Uterus (tissue), 2 donors: ENCODE results near the gene VIPR2.

Experiments used
- POLR2A ChIP-seq, 2 donors: fragments of 450-650 bp; IDR thresholded peaks; one replicate each; pipeline ENCODE4 v1.6.1; 2016; ENCODE audit warnings: antibody characterized with exemption in 2 of 2, mild to moderate bottlenecking in 1 of 2, moderate library complexity in 1 of 2
- TF ChIP-seq, protein P1 (sequence below), 4 experiments: fragments of 200-600 bp in 2 of 4; fragments of 450-650 bp in 2 of 4; sonication (generic) in 2 of 4; IDR thresholded peaks; one replicate each; pipeline ENCODE4 v1.5.1; 2016 to 2019; ENCODE audit warnings: antibody characterized with exemption in 4 of 4, mild to moderate bottlenecking in 2 of 4, moderate library complexity in 1 of 4

DNA sequence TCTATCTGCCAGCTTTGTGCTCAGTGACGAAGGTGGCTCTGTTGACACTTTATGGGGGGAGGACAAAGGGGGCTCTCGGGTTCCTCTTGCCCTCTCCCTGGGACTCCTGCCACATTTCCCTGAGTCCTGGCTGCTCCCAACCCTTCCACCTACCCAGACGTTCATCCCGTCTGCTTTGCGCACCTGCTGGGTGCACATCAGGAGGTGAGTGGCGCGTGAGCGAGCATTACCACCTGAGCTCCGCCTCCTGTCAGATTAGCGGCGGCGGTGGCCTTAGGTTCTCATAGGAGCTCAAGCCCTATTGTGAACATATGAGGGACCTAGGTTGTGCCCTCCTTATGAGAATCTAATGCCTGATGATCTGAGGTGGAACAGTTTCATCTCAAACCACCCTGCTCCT lies 151.1 kb downstream of the VIPR2 start:
- TF ChIP-seq, protein P1, sequence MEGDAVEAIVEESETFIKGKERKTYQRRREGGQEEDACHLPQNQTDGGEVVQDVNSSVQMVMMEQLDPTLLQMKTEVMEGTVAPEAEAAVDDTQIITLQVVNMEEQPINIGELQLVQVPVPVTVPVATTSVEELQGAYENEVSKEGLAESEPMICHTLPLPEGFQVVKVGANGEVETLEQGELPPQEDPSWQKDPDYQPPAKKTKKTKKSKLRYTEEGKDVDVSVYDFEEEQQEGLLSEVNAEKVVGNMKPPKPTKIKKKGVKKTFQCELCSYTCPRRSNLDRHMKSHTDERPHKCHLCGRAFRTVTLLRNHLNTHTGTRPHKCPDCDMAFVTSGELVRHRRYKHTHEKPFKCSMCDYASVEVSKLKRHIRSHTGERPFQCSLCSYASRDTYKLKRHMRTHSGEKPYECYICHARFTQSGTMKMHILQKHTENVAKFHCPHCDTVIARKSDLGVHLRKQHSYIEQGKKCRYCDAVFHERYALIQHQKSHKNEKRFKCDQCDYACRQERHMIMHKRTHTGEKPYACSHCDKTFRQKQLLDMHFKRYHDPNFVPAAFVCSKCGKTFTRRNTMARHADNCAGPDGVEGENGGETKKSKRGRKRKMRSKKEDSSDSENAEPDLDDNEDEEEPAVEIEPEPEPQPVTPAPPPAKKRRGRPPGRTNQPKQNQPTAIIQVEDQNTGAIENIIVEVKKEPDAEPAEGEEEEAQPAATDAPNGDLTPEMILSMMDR (IDR thresholded peaks at IDR 0.05), result no peak
- TF ChIP-seq POLR2A (IDR thresholded peaks at IDR 0.05), result no peak
